ENCODE measurements around the gene MCM3AP.
"Not testable (repeated sequence)": the region's sequence is repeated elsewhere in the genome, so short reads cannot be mapped to it uniquely, and the experiment has no call there.

- not testable (repeated sequence) for TF ChIP-seq ELF4 (IDR thresholded peaks at IDR 0.05); TARDBP (IDR thresholded peaks at IDR 0.05); FOXA1 (IDR thresholded peaks at IDR 0.05); FOXK2 (IDR thresholded peaks at IDR 0.05); FOXM1 (IDR thresholded peaks at IDR 0.05; ENCODE audit: borderline replicate concordance); ZNF384 (IDR thresholded peaks at IDR 0.05)
These were observed 43.8 kb downstream of the MCM3AP start for GRCh38 chr21:46241577-46241976.
